ENCODE results near the gene CDH1. TPM values are rescaled to one million over a fixed set of nuclear protein-coding genes. Genes with fewer than 3 reads are reported as not detected.

Gene CDH1
- total and polyA plus RNA-seq, 2 experiments from 2014 or later, result 64.1 to 142 TPM

DNA sequence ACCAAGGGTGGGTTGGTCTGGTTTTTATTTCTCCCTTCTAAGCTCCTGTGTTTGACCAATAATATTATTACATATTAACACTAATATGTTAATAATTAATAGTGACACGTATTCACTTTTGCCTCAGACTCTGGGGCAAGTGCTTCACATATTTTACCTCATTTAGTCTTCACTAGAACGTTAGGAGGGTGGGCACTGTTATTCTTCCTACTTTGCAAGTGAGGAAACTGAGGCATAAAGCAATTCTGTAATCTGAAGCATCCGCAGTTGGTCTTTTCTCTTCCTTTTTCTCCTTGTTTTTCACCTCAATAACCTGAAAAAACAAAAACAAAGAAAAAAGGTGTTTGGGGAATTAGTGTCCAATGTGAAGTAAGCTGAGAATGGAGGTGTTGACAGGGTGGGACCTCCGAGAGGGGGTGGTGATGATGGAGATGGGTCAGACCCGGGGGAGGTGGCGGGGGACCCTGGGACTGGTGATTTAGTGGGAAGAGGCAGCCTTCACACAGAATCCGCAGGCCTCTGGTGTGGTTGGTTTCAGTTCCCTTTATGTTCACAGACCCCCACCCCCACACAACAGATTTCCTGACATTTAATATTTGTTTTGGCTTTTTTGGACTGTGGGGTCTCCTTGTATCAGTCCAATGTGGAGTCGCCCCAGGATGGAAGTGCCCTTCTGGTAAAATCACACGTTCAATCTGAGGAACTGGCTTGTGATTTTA, 3.7 kb downstream of the CDH1 start:
- peaks cover 60% of the 10 kb centered on the region for H3K4me1 Mint-ChIP-seq
- peaks cover 11% of the 10 kb centered on the region; the same call in 1 of the 2 replicates for H3K36me3 ChIP-seq (ENCODE audit: insufficient read depth)
- H3K4me1 ChIP-seq (ENCODE audit: insufficient read depth), result peaks cover 51% of the 10 kb centered on the region
- H3K27ac ChIP-seq (ENCODE audit: low read depth), result peak overlapping the region; percentile 82
- peak overlapping the region; percentile 33; the same call in 1 of the 3 replicates for H3K4me3 Mint-ChIP-seq
- H3K4me2 ChIP-seq, result peak overlapping the region; percentile 78; the same call in 1 of the 2 replicates
- ATAC-seq (no peak), DNase-seq (ENCODE audit: low spot score) (no peak)
- no peak overlapping the region for H3K4me3 ChIP-seq
- H3K9me2 ChIP-seq (ENCODE audit: insufficient read depth), result no peaks in the 10 kb centered on the region
- peaks cover 15% of the 10 kb centered on the region for H3K27me3 Mint-ChIP-seq (ENCODE audit: insufficient read depth, low read depth, poor library complexity)
- H3K79me2 ChIP-seq (replicated peaks; ENCODE audit: insufficient read depth), result peaks cover 69% of the 10 kb centered on the region
- TF ChIP-seq, protein P1, sequence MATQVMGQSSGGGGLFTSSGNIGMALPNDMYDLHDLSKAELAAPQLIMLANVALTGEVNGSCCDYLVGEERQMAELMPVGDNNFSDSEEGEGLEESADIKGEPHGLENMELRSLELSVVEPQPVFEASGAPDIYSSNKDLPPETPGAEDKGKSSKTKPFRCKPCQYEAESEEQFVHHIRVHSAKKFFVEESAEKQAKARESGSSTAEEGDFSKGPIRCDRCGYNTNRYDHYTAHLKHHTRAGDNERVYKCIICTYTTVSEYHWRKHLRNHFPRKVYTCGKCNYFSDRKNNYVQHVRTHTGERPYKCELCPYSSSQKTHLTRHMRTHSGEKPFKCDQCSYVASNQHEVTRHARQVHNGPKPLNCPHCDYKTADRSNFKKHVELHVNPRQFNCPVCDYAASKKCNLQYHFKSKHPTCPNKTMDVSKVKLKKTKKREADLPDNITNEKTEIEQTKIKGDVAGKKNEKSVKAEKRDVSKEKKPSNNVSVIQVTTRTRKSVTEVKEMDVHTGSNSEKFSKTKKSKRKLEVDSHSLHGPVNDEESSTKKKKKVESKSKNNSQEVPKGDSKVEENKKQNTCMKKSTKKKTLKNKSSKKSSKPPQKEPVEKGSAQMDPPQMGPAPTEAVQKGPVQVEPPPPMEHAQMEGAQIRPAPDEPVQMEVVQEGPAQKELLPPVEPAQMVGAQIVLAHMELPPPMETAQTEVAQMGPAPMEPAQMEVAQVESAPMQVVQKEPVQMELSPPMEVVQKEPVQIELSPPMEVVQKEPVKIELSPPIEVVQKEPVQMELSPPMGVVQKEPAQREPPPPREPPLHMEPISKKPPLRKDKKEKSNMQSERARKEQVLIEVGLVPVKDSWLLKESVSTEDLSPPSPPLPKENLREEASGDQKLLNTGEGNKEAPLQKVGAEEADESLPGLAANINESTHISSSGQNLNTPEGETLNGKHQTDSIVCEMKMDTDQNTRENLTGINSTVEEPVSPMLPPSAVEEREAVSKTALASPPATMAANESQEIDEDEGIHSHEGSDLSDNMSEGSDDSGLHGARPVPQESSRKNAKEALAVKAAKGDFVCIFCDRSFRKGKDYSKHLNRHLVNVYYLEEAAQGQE (IDR thresholded peaks at IDR 0.05; ENCODE audit: unreplicated experiment), result no peak
- TF ChIP-seq NANOG (IDR thresholded peaks at IDR 0.05; ENCODE audit: borderline replicate concordance) (no peak), STAT1 (IDR thresholded peaks at IDR 0.05; ENCODE audit: unreplicated experiment) (no peak), ETS1 (IDR thresholded peaks at IDR 0.05) (no peak), CTCF (conservative IDR thresholded peaks at IDR 0.05; ENCODE audit: low read depth in 2 of 2) (no peak), JUNB (IDR thresholded peaks at IDR 0.05; ENCODE audit: unreplicated experiment) (no peak), ZNF331 (CRISPR knock-in tag; IDR thresholded peaks at IDR 0.05; ENCODE audit: low read depth) (no peak), ZNF114 (CRISPR knock-in tag; IDR thresholded peaks at IDR 0.05) (no peak), EZH2 (IDR thresholded peaks at IDR 0.05; ENCODE audit: low read depth, unreplicated experiment) (no peak), POLR2AphosphoS5 (IDR thresholded peaks at IDR 0.05; ENCODE audit: low read depth) (no peak)
- TF ChIP-seq, protein P2, sequence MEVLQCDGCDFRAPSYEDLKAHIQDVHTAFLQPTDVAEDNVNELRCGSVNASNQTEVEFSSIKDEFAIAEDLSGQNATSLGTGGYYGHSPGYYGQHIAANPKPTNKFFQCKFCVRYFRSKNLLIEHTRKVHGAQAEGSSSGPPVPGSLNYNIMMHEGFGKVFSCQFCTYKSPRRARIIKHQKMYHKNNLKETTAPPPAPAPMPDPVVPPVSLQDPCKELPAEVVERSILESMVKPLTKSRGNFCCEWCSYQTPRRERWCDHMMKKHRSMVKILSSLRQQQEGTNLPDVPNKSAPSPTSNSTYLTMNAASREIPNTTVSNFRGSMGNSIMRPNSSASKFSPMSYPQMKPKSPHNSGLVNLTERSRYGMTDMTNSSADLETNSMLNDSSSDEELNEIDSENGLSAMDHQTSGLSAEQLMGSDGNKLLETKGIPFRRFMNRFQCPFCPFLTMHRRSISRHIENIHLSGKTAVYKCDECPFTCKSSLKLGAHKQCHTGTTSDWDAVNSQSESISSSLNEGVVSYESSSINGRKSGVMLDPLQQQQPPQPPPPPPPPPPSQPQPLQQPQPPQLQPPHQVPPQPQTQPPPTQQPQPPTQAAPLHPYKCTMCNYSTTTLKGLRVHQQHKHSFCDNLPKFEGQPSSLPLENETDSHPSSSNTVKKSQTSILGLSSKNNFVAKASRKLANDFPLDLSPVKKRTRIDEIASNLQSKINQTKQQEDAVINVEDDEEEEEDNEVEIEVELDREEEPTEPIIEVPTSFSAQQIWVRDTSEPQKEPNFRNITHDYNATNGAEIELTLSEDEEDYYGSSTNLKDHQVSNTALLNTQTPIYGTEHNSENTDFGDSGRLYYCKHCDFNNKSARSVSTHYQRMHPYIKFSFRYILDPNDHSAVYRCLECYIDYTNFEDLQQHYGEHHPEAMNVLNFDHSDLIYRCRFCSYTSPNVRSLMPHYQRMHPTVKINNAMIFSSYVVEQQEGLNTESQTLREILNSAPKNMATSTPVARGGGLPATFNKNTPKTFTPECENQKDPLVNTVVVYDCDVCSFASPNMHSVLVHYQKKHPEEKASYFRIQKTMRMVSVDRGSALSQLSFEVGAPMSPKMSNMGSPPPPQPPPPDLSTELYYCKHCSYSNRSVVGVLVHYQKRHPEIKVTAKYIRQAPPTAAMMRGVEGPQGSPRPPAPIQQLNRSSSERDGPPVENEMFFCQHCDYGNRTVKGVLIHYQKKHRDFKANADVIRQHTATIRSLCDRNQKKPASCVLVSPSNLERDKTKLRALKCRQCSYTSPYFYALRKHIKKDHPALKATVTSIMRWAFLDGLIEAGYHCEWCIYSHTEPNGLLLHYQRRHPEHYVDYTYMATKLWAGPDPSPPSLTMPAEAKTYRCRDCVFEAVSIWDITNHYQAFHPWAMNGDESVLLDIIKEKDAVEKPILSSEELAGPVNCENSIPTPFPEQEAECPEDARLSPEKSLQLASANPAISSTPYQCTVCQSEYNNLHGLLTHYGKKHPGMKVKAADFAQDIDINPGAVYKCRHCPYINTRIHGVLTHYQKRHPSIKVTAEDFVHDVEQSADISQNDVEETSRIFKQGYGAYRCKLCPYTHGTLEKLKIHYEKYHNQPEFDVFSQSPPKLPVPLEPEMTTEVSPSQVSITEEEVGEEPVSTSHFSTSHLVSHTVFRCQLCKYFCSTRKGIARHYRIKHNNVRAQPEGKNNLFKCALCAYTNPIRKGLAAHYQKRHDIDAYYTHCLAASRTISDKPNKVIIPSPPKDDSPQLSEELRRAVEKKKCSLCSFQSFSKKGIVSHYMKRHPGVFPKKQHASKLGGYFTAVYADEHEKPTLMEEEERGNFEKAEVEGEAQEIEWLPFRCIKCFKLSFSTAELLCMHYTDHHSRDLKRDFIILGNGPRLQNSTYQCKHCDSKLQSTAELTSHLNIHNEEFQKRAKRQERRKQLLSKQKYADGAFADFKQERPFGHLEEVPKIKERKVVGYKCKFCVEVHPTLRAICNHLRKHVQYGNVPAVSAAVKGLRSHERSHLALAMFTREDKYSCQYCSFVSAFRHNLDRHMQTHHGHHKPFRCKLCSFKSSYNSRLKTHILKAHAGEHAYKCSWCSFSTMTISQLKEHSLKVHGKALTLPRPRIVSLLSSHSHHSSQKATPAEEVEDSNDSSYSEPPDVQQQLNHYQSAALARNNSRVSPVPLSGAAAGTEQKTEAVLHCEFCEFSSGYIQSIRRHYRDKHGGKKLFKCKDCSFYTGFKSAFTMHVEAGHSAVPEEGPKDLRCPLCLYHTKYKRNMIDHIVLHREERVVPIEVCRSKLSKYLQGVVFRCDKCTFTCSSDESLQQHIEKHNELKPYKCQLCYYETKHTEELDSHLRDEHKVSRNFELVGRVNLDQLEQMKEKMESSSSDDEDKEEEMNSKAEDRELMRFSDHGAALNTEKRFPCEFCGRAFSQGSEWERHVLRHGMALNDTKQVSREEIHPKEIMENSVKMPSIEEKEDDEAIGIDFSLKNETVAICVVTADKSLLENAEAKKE (CRISPR knock-in tag; IDR thresholded peaks at IDR 0.05), result no peak
- H4K20me1 ChIP-seq (replicated peaks; ENCODE audit: insufficient read depth), result peaks cover 21% of the 10 kb centered on the region
- no peak overlapping the region for H2AFZ ChIP-seq
- no peaks in the 10 kb centered on the region for H3K27me3 ChIP-seq (ENCODE audit: insufficient read depth)
- no peak overlapping the region; the same call in none of the 2 replicates for H3K27ac Mint-ChIP-seq
- H3K9me3 Mint-ChIP-seq, result no peaks in the 10 kb centered on the region; the same call in 2 of the 3 replicates
- H3F3A ChIP-seq (replicated peaks; ENCODE audit: low read depth), result peaks cover 13% of the 10 kb centered on the region; the same call in 1 of the 2 replicates
- peaks cover 36% of the 10 kb centered on the region for H3K36me3 Mint-ChIP-seq (ENCODE audit: low read depth)

All from GM23338 (cell line).